Measurements from ENCODE around the gene SRCAP.

SRCAP gene

DNA sequence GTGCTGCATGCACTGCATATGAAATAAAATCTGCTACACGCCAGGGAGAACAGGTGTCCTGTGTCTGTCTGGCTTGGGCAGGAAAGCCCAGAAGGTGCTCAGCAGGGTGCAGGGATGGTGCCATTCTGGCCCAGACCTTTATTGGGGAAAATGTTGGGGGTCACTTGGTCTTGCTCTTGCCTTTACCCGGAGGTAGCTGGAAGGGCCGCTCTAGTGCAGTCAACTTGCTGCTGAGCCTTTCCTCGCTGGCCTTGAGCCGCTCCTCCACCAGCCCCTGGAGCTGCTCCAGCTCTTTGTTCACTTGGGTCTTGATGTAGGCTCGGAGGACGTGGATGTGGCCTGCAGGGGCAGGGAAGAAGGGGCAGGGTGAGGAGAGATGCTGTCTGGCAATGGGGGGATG, 58.3 kb downstream of the SRCAP start:
- DNase-seq (ENCODE audit: low read depth, low spot score): no peak

DNA sequence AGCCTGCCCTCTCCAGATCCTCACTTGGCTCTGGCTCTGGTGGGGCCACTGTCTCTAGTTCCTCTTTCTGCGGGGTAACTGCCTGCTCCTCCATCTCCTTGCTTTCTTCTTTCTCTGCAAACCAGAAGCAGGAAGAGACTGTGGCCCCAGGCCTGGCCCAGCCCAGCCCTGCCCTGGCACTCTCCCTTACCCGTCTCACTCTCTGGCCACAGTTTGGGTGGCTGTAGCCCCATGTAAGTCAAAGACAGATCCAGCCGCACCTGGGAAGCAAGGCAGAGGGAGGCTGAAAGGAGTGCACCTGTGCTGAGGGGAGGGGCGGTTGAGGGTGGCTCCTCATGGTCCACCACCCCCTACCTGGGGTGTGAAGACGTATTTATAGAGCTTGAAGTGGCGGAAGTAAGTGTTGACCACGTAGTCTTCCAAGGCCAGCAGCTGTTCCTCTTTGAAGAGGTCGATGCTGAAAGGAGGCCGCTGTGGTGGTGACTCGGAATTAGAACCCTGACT, 60.1 kb downstream of the SRCAP start:
- DNase-seq (ENCODE audit: low read depth, low spot score): no peak

- no peak for DNase-seq (ENCODE audit: low read depth, low spot score)
Measured at GRCh38 chr16:30760001-30760559, 61.1 kb downstream of the SRCAP start.

GRCh38 chr16:30760577-30761426, 61.8 kb downstream of the SRCAP start:
- DNase-seq (ENCODE audit: low read depth, low spot score): no peak

- DNase-seq (ENCODE audit: low read depth, low spot score): peak; percentile 71
Measured at GRCh38 chr16:30761427-30761927, 62.5 kb downstream of the SRCAP start.

DNA sequence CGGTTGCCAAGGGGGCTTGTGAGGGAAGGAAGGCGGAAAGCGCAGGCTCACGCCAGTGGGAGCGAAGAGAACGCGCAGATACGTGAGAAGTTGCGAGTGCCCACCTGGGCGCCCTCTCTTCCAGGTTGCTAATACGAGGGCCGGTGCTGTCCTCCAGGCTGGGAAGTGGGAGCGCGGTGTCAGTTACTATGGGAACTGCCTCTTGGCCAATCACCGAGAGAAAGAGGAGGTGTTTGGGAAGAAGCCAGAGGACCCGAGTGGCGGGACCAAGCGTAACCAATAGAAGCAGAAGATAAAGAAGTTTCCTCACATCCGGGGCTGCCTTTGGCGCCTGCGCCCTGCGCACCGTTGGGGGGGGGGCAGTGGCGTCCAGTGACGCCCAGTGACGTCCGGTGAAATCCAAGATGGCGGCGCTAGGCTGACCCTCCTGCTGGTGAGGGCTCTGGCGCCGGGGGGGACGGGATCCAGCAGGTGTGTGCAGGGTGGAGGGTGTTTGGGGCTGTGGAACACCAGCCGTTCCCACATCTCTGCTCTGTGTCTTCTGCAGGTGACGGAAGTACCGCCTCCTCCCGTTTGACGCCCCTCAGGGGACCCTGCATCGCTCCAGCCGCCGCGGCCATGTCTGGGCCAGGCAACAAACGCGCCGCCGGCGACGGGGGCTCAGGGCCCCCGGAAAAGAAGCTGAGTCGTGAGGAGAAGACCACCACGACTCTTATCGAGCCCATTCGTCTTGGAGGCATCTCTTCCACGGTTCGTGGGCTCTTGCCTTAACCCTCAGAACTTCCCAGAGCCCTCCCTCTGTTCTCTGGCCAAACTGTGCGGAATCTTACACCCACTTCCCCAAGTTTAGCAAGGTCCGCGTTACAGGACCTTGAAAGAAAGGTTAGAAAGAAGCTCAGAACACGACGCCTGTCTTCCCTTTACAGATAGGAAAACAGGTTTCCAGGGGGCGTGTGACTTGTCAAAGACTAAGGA, 63.2 kb downstream of the SRCAP start, which contains the start of the genes CFAP119 and RNF40:
TSS of gene CFAP119 (minus strand) at position 135 of the 975 bp plus-strand sequence. CDS start 314 bp downstream, outside the sequence.
TSS of gene RNF40 (plus strand) at position 395 of the 975 bp plus-strand sequence. CDS start at position 619, 224 bp downstream.
- peak; percentile 99 for DNase-seq (ENCODE audit: low read depth, low spot score)

GRCh38 chr16:30762991-30763725, 64.2 kb downstream of the SRCAP start:
- DNase-seq (ENCODE audit: low read depth, low spot score): no peak

- no peak for DNase-seq (ENCODE audit: low read depth, low spot score)
Measured at GRCh38 chr16:30764086-30764485, 65.1 kb downstream of the SRCAP start.

GRCh38 chr16:30764816-30765465, 66.0 kb downstream of the SRCAP start:
- DNase-seq (ENCODE audit: low read depth, low spot score): no peak

- DNase-seq (ENCODE audit: low read depth, low spot score): no peak
Measured at GRCh38 chr16:30766206-30766932, 67.4 kb downstream of the SRCAP start.

GRCh38 chr16:30766933-30767284, 67.9 kb downstream of the SRCAP start:
- no peak for DNase-seq (ENCODE audit: low read depth, low spot score)

DNA sequence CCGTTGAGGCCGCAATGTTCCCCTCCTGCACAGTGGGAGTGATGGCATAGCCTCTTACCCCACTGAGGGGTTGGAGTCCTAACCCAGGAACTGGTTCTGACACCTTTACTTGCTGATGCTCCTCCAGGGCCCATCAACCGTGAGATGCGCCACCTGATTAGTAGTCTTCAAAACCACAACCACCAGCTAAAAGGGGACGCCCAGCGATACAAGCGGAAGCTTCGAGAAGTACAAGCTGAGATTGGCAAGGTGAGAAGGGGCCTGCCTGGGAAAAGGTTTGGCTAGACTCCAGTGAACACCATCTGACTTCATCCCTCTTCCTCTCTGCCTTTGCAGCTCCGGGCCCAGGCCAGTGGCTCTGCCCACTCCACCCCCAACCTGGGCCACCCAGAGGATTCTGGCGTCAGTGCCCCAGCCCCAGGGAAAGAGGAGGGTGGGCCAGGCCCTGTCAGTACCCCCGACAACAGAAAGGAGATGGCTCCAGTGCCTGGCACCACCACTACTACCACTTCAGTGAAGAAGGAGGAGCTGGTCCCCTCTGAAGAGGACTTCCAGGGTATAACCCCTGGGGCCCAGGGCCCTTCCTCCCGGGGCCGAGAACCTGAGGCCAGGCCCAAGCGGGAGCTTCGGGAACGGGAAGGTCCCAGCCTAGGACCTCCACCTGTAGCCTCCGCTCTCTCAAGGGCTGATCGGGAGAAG, 68.9 kb downstream of the SRCAP start:
- DNase-seq (ENCODE audit: low read depth, low spot score): no peak

DNA sequence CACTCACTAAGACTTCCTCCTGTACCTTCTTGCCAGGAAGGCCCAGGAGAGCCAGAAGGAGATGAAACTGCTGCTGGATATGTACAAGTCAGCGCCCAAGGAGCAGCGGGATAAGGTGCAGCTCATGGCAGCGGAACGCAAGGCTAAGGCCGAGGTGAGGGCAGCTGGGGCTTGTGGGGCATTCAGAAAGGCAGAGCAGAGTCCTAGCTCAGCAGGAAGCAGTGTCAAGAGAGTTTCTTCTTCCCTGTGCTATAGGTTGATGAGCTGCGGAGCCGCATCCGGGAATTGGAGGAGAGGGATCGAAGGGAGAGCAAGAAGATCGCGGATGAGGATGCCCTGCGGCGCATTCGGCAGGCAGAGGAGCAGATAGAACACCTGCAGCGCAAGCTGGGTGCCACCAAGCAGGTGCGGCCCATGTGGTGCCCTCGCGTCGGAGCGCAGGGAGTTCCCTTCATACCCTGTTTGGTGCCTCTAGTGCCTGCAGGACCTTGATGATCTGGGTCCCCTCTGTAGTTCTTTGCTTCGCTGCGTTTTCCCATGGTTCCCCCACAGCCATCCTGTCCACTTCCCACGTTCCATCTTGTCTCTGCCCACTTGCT, 69.7 kb downstream of the SRCAP start:
- no peak for DNase-seq (ENCODE audit: low read depth, low spot score)

DNA sequence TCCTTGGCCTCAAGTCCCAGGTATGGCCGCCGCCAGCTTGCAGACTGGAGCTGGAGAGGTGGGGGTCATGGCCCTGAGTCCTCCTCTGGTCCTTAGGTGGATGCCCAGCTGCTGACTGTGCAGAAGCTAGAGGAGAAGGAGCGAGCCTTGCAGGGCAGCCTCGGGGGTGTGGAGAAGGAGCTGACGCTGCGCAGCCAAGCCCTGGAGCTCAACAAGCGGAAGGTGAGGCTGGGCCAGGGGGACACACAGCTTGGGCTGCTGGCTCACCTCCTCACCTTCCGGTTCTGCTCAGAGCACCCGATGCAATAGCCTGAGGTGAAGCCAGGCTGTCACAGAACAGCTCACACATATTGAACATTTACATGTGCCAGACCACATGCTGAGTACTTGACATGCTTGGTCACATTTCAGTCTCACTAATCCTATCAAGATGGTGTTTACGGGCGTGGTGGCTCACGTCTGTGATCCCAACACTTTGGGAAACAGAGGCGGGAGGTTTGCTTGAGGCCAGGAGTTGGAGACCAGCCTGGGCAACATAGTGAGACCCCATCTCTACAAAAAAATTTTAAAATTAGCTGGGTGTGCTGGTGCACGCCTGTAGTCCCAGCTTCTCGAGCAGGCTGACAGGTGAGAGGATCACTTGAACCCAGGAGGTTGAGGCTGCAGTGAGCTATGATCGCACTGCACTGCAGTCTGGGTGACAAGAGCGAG, 70.6 kb downstream of the SRCAP start:
- no peak for DNase-seq (ENCODE audit: low read depth, low spot score)

- DNase-seq (ENCODE audit: low read depth, low spot score): no peak
Measured at GRCh38 chr16:30771726-30772125, 72.8 kb downstream of the SRCAP start.

- DNase-seq (ENCODE audit: low read depth, low spot score): no peak
Measured at GRCh38 chr16:30773826-30774225, 74.9 kb downstream of the SRCAP start.

- DNase-seq (ENCODE audit: low read depth, low spot score): no peak
Measured at GRCh38 chr16:30774367-30775130, 75.6 kb downstream of the SRCAP start.

All from ELF-1 (cell line).